Limb (tissue), 2 donors: Measurements from ENCODE around the gene PCDH1.

Experiments used
- DNase-seq, 2 donors: peaks; one replicate each; pipeline ENCODE4 v3.0.0-alpha.2; 2016; ENCODE audit errors: extremely low spot score in 2 of 2

Gene PCDH1

GRCh38 chr5:141874262-141874964, 3.8 kb downstream of the PCDH1 start:
- DNase-seq: peak in 1 of 2 donors; percentile 16

DNA sequence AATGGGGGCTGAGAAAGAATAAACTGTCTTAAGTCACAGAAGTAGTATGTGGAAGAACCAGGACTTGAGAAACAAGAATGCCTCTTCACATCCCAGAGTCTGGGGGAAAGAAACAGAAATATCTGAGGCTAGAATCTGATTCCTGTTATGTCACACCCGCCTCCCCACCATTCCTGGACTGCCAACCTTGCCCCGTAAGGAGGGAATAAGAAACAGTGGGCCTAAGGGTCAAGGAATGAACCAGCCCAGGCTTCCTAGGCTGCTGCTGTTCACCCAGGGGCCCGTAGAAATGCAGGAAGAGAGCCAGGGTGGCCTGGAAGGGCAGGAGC, 4.3 kb downstream of the PCDH1 start:
- no peak for DNase-seq

- DNase-seq: peak in 1 of 2 donors; percentile 9
Measured at GRCh38 chr5:141872496-141873356, 5.5 kb downstream of the PCDH1 start.

DNA sequence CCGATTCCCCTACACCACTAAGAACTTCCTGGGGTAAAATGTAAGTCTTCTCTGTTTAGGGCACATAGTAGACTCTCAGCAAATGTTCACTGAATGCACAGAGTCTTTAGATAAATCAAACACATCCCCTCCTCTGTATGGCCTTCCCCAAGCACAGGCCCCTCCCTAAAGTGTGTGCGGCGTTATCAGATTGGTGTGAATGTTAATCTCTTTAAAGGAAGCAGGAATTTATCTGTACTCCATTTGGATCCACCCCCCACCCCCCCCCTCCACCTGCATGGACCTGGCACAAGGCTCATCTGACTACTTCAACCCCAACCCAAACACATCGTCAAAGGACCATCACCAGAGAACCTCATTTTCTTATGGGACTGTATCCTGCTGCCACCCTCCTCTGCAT, 6.3 kb downstream of the PCDH1 start:
- no peak for DNase-seq

DNA sequence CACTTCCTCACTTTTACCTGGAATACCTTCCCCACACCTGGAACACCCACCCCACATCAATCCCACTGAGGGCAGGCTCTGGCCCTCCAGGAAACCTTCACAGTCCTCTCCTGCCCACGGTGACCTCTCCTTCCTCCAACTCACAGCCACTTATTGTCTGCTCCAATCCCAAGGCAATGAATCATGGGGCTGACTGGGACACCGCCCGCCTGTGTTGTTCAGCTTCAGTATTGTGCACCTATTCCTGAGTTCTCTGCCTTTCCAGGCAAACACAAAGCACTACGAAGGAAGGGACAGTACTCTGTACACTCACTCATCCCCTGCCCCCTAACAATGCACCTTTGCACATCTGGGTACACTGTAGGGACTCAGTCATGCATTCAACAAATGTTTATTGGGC, 7.3 kb downstream of the PCDH1 start:
- DNase-seq: peak in 1 of 2 donors; percentile 4

GRCh38 chr5:141870228-141870627, 8.0 kb downstream of the PCDH1 start:
- DNase-seq: peak in 1 of 2 donors; percentile 7

DNA sequence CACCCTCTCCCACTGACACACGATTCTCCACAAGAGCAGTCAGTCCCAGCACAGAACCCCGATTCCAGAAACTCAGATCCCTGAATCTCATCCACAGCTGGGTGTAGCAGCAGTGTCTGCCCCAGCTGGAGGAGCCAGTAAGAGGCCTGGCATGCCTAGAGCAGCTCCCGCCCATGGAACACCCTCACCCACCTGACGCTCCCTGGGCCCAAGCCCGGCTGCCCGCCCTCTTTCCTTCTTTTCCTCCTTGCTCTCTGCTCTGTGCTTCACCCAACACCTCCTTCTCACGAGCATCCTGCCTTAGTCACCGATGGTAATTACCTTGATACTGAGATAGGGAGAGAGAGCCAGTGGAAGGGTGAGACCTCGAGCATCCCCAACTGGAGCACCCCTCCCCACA, 8.7 kb downstream of the PCDH1 start:
- peak in 1 of 2 donors; percentile 12 for DNase-seq

DNA sequence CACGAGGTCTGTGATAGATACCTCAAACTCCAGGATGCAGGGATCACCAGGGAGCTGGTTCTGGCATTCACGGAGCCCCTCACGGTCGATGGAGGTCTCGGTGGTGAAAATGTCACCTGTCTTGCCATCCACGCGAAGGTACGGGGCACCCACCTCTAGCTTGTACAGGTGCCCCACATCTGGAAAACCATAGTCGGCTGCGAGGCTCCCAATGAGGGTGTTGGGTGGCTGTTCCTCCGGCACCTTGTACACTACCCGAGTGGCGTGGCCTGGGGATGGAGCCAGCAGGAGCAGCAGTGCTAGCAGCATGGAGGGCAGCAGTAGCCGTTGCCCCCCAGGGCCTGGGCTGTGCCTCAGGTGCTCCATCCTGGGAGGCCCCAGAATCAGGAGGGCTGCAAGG, 9.2 kb downstream of the PCDH1 start:
- DNase-seq: peak in 1 of 2 donors; percentile 11

DNA sequence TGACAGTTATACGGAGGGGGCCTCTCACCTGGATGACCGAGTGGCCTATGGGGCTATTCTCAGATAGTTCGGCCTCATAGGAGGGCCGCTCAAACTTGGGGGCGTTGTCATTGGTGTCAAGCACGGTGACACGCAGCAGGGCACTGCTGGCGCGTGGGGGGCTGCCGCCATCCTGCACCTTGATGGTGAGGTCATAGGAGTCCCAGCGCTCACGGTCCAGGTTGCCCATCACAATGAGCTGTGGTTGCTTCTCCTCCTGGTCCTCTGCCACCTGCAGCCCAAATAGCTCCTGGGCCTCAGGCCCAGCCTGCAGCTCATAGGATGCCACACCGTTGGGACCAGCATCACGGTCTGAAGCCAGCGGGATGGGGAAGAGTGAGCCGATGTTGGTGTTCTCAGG, 9.7 kb downstream of the PCDH1 start:
- DNase-seq: peak in 1 of 2 donors; percentile 10

- no peak for DNase-seq
Measured at GRCh38 chr5:141867651-141868050, 10.6 kb downstream of the PCDH1 start.

DNA sequence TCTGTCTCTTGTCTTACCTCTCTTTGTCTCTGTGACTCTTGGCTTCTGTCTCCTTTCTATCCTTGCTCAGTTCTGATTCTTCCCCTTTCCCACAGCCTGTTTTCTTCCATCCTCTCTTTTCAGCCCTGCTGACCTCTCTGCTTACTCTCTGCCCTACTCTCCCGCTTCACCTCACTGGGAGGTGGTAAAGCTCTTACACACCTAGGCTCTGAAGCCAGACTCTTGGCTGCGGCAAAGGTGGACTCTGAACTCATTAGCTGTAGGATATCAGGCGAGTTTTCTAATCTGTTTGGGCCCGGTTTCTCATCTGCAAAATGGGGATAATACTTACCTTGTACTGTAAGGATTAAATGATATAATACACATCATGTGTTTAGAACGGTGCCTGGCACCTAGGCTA, 11.1 kb downstream of the PCDH1 start:
- DNase-seq: no peak

DNA sequence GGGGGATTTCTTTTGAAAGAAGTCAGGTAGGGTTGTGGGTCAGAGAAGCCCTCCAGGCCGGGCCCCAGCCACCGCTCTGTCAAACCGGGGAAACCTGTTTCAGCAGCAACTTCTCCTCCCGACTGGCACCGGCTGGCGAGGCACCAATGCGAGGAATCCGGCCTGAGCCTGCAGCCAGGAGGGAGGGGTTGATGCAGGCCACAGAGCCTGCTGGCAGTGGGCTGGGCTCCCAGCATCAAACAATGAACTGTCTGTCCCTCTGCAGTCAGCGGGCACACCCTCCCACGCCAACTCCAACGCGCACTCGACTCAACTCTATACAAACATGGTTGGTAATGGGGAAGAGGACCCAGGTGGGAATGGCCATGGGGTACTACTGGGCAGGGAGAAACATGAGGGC, 12.1 kb downstream of the PCDH1 start:
- DNase-seq: no peak

DNA sequence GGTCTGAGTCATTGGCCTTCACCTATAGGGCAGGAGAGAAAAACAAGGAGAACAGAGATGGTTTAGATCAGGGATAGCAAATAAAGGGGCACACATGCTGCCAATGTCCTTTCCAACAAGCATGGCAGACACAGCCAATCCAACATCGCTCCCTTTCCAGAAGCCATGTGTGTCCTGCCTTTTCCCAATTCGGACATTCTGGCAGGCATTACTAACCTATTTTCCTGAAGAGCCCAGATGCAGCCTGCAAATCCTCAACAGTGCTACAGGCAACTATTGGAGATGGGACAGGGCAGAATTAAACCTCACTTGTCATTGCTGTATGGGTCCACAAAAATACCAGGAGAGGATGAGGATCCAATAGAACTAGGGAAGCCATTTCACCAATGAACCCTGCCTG, 12.8 kb downstream of the PCDH1 start:
- DNase-seq: no peak

GRCh38 chr5:141864371-141865370, 13.5 kb downstream of the PCDH1 start:
- no peak for DNase-seq

GRCh38 chr5:141863569-141864178, 14.5 kb downstream of the PCDH1 start:
- no peak for DNase-seq

DNA sequence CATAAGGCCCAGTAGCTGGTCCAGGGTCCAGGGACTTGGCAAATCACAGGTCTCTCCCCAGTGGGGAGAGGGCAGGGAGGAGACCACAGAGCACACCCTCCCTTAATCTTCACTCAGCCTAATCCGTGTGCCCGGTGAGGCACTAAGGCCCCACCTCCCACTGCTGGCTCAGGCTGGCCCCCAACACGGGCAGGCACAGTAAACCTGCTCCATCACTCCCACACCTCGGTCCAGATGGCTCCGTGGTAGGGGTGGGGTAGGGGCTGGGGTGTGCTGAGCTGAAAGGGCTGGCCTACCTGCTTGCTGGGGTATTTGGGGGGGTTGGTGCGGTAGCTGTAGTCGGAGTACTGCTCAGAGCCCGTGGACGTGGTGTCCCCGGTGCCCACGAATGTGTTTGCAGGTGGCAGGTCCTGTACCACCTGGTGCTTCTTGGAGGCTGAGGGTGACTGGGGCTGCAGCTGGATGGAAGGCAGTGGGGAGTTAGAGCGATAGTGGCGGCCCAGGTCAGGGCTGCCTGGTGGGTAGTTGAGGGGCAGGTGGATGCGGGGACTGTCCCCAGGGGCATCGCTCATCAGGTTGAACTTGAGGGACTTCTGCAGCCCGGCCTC, 15.2 kb downstream of the PCDH1 start:
- no peak for DNase-seq

DNA sequence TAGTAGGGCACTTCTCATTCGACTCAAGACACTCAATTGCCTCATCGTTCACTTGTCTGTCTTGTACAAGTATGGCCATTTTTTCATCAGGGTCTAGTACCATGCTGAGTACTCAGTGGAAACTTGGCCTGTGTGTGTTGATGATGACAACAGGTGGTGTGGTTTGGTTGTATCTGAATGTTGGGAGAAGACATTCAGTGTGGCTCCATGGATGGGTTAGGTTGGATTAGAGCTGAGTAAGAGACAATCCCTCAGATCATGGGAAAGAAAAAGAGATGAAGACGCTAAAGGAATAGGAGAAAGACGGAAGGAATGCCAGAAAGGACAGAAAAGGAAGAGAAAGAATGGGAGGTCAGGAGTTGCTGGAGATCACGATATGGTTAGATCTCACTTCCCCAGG, 17.0 kb downstream of the PCDH1 start:
- DNase-seq: no peak

- no peak for DNase-seq
Measured at GRCh38 chr5:141858079-141858765, 20.0 kb downstream of the PCDH1 start.

- no peak for DNase-seq
Measured at GRCh38 chr5:141857226-141857625, 21.0 kb downstream of the PCDH1 start.
